Liver (tissue), 9 donors: ENCODE results near the gene KMT2B. TPM values are rescaled to one million over a fixed set of nuclear protein-coding genes. Genes with fewer than 3 reads are reported as not detected.

Experiments used
- DNase-seq: peaks from one replicate; pipeline ENCODE4 v3.0.0-alpha.2; 2017; ENCODE audit warnings: low spot score
- H3K27ac ChIP-seq, 2 donors: one replicate each; pipeline ENCODE4 v1.7.0; 2013; ENCODE audit warnings: inconsistent platforms in 2 of 2, low read length in 2 of 2, control low read depth in 1 of 2, low read depth in 1 of 2, mild to moderate bottlenecking in 1 of 2
- H3K27me3 ChIP-seq, 4 donors: one replicate each; pipeline versions ENCODE4 v1.6.1 to v1.7.0; 2013; ENCODE audit warnings: low read length in 3 of 4, inconsistent platforms in 1 of 4, mild to moderate bottlenecking in 1 of 4, moderate library complexity in 1 of 4; ENCODE audit not compliant: control insufficient read depth in 4 of 4, insufficient read depth in 4 of 4
- H3K36me3 ChIP-seq, 4 donors: one replicate each; pipeline versions ENCODE4 v1.6.1 to v1.7.0; 2013; ENCODE audit warnings: low read length in 3 of 4, mild to moderate bottlenecking in 3 of 4, low read depth in 1 of 4, moderate library complexity in 1 of 4; ENCODE audit not compliant: control insufficient read depth in 4 of 4, insufficient read depth in 3 of 4
- H3K4me1 ChIP-seq, 4 donors: one replicate each; pipeline versions ENCODE4 v1.6.1 to v1.7.0; 2013; ENCODE audit warnings: low read length in 3 of 4, mild to moderate bottlenecking in 3 of 4, moderate library complexity in 1 of 4; ENCODE audit not compliant: control insufficient read depth in 4 of 4, insufficient read depth in 4 of 4
- H3K4me3 ChIP-seq, 3 donors: one replicate each; pipeline versions ENCODE4 v1.6.1 to v1.7.0; 2013; ENCODE audit warnings: low read length in 3 of 3, control low read depth in 1 of 3, low read depth in 1 of 3, mild to moderate bottlenecking in 1 of 3
- H3K9ac ChIP-seq, 2 donors: one replicate each; pipeline ENCODE4 v1.7.0; 2013; ENCODE audit warnings: low read length in 2 of 2, mild to moderate bottlenecking in 2 of 2, moderate library complexity in 2 of 2, control low read depth in 1 of 2, low read depth in 1 of 2
- H3K9me3 ChIP-seq, 4 donors: one replicate each; pipeline versions ENCODE4 v1.6.1 to v1.7.0; 2013; ENCODE audit warnings: low read length in 3 of 4; ENCODE audit not compliant: control insufficient read depth in 4 of 4
- EGR1 ChIP-seq, 2 donors: IDR thresholded peaks; 2 replicates each; pipeline ENCODE4 v1.6.1; 2016 to 2018; ENCODE audit warnings: antibody characterized with exemption in 2 of 2, low read depth in 2 of 2
- FOXA1 ChIP-seq: IDR thresholded peaks from 2 replicates; pipeline ENCODE4 v1.6.1; 2016; ENCODE audit warnings: antibody characterized with exemption
- FOXA2 ChIP-seq: IDR thresholded peaks from 2 replicates; pipeline ENCODE4 v1.6.1; 2016; ENCODE audit warnings: antibody characterized with exemption
- GABPA ChIP-seq, 2 donors: IDR thresholded peaks in 1 of 2; conservative IDR thresholded peaks in 1 of 2; 2 replicates each; pipeline ENCODE4 v1.6.1; 2016; ENCODE audit warnings: antibody characterized with exemption in 2 of 2, mild to moderate bottlenecking in 1 of 2, moderate library complexity in 1 of 2
- HNF4A ChIP-seq, 2 donors: conservative IDR thresholded peaks; 2 replicates each; pipeline ENCODE4 v1.6.1; 2016; ENCODE audit warnings: antibody characterized with exemption in 2 of 2, mild to moderate bottlenecking in 2 of 2
- HNF4G ChIP-seq: IDR thresholded peaks from 2 replicates; pipeline ENCODE4 v1.6.1; 2016; ENCODE audit warnings: antibody characterized with exemption
- JUND ChIP-seq, 2 donors: IDR thresholded peaks; 2 replicates each; pipeline ENCODE4 v1.6.1; 2016; ENCODE audit warnings: antibody characterized with exemption in 2 of 2
- NR2F2 ChIP-seq: IDR thresholded peaks from 2 replicates; pipeline ENCODE4 v1.6.1; 2016; ENCODE audit warnings: antibody characterized with exemption
- RAD21 ChIP-seq, 2 donors: IDR thresholded peaks; 2 replicates each; pipeline ENCODE4 v1.6.1; 2016; ENCODE audit warnings: antibody characterized with exemption in 2 of 2, mild to moderate bottlenecking in 2 of 2
- RXRA ChIP-seq, 2 donors: IDR thresholded peaks; 2 replicates each; pipeline ENCODE4 v1.6.1; 2017 to 2018; ENCODE audit warnings: antibody characterized with exemption in 2 of 2, mild to moderate bottlenecking in 1 of 2
- SP1 ChIP-seq: IDR thresholded peaks from 2 replicates; pipeline ENCODE4 v1.6.1; 2018; ENCODE audit warnings: antibody characterized with exemption, mild to moderate bottlenecking
- TAF1 ChIP-seq: conservative IDR thresholded peaks from 2 replicates; pipeline ENCODE4 v1.6.1; 2016; ENCODE audit warnings: antibody characterized with exemption, mild to moderate bottlenecking
- YY1 ChIP-seq: IDR thresholded peaks from 2 replicates; pipeline ENCODE4 v1.6.1; 2016; ENCODE audit warnings: antibody characterized with exemption, mild to moderate bottlenecking
- WGBS: extraction: QIAGEN DNeasy Blood & Tissue Kit; methylation state at CpG from one replicate; pipeline ENCODE4 v1.1.7; 2013; 5-methylcytosine and 5-hydroxymethylcytosine counted together
- polyA plus RNA-seq, 2 donors: library from polyadenylated mRNA; stranded (reverse) in 1 of 2; unstranded in 1 of 2; fragments of 200-250 nt in 1 of 2; fragments of >200 nt in 1 of 2; fragmentation: Nextera tagmentation in 1 of 2; extraction: Ambion mirVana in 1 of 2; gene quantifications; one replicate each; pipeline versions ENCODE4 v1.2.1 to v1.2.3, GENCODE V29; 2013 to 2015
- total RNA-seq, 2 donors: library from RNA; depleted of rRNA; stranded (reverse); fragments of >200 nt; gene quantifications; one replicate each; pipeline ENCODE4 v1.2.3, GENCODE V29; 2014
- TF ChIP-seq, protein P1 (sequence below): IDR thresholded peaks from 2 replicates; pipeline ENCODE4 v1.6.1; 2016; ENCODE audit warnings: antibody characterized with exemption, mild to moderate bottlenecking
- TF ChIP-seq, protein P2 (sequence below): IDR thresholded peaks from 2 replicates; pipeline ENCODE4 v1.6.1; 2016; ENCODE audit warnings: antibody characterized with exemption
- TF ChIP-seq, protein P3 (sequence below): IDR thresholded peaks from 2 replicates; pipeline ENCODE4 v1.6.1; 2016; ENCODE audit warnings: antibody characterized with exemption
- TF ChIP-seq, protein P4 (sequence below): fragments of 150-350 bp; IDR thresholded peaks from 2 replicates; pipeline ENCODE4 v1.5.1; 2017; ENCODE audit warnings: improper control_type of control experiment, low read depth, low read length; ENCODE audit not compliant: missing input control
- TF ChIP-seq, protein P5 (sequence below): IDR thresholded peaks from 2 replicates; pipeline ENCODE4 v1.6.1; 2016; ENCODE audit warnings: antibody characterized with exemption
- donor health status: healthy.
- donor health status: healthy.
- donor health status: healthy.
- donor health status: healthy.
- donor health status: healthy.

The KMT2B gene
- total and polyA plus RNA-seq, 4 donors: 3.7 to 12.1 (median 8.3) TPM

DNA sequence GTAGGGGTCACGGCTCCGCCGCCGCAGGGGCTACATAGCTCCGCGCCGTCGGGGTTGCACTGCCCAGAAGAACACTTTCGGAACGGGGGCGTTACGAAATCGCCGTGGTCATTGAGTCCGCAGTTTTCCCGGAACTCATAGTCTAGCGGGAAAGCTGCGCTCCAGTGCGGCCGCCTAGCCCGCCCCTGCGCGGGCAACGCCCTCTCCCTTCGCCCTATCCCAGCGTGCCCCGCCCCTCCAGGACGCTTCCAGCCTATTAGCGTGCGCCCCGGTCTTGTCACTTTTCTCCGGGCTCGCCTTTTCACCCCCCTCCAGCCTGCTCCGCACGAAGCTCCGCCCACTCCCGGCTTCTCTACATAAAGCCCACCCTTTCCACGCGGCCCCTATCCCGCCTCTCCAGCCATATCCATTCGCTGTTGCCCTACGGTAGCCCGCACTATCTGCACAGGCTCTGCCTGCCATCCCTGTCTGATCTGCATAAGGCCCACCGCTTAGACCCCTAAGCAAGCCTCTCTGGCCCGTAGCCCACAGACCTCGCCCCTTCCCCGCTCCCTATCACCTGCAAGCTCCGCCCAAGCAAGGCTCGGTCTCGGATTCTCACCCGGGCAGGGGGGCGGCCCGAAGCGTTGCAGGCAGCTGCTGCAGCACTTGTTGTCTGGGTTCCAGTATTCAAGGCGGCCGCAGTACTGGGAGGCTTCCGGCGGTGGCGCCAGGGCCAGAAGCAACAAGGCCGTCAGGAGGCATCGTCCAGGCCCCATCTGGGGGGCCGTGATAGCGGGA is 22.8 kb downstream of the KMT2B start:
- under 1% methylated on average over 63 of the region's 63 CpGs for WGBS
- Histone ChIP-seq H3K4me1 (peaks cover 12 to 48% (median 20%) of the 10 kb centered on the region in 4 donors), H3K27ac (peak overlapping the region; percentile 89 to 93), H3K4me3 (peak overlapping the region; percentile 60 to 73 (median 73)), H3K9me3 (no peaks in the 10 kb centered on the region), H3K9ac (peak overlapping the region; percentile 66 to 84), H3K36me3 (peaks cover 7 to 31% (median 11%) of the 10 kb centered on the region in 4 donors), H3K27me3 (no peaks in the 10 kb centered on the region)
- TF ChIP-seq TAF1 (peak; percentile 62), YY1 (peak; percentile 73), SP1 (peak; percentile 89), GABPA (IDR thresholded peaks at IDR 0.05 in 1 of 2, conservative IDR thresholded peaks at IDR 0.05 in 1 of 2) (peak in 1 of 2 donors; percentile 70), NR2F2 (no peak), FOXA1 (peak; percentile 9), EGR1 (IDR thresholded peaks at IDR 0.05; ENCODE audit: low read depth in 2 of 2) (no peak), RAD21 (IDR thresholded peaks at IDR 0.05) (no peak), HNF4G (peak; percentile 9), RXRA (IDR thresholded peaks at IDR 0.05) (peak; percentile 26 to 49), HNF4A (conservative IDR thresholded peaks at IDR 0.05) (peak; percentile 49 to 63), JUND (IDR thresholded peaks at IDR 0.05) (peak in 1 of 2 donors; percentile 51), FOXA2 (peak; percentile 8)
- TF ChIP-seq, protein P1, sequence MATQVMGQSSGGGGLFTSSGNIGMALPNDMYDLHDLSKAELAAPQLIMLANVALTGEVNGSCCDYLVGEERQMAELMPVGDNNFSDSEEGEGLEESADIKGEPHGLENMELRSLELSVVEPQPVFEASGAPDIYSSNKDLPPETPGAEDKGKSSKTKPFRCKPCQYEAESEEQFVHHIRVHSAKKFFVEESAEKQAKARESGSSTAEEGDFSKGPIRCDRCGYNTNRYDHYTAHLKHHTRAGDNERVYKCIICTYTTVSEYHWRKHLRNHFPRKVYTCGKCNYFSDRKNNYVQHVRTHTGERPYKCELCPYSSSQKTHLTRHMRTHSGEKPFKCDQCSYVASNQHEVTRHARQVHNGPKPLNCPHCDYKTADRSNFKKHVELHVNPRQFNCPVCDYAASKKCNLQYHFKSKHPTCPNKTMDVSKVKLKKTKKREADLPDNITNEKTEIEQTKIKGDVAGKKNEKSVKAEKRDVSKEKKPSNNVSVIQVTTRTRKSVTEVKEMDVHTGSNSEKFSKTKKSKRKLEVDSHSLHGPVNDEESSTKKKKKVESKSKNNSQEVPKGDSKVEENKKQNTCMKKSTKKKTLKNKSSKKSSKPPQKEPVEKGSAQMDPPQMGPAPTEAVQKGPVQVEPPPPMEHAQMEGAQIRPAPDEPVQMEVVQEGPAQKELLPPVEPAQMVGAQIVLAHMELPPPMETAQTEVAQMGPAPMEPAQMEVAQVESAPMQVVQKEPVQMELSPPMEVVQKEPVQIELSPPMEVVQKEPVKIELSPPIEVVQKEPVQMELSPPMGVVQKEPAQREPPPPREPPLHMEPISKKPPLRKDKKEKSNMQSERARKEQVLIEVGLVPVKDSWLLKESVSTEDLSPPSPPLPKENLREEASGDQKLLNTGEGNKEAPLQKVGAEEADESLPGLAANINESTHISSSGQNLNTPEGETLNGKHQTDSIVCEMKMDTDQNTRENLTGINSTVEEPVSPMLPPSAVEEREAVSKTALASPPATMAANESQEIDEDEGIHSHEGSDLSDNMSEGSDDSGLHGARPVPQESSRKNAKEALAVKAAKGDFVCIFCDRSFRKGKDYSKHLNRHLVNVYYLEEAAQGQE: peak; percentile 72
- TF ChIP-seq, protein P2, sequence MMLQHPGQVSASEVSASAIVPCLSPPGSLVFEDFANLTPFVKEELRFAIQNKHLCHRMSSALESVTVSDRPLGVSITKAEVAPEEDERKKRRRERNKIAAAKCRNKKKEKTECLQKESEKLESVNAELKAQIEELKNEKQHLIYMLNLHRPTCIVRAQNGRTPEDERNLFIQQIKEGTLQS: no peak
- TF ChIP-seq, protein P3, sequence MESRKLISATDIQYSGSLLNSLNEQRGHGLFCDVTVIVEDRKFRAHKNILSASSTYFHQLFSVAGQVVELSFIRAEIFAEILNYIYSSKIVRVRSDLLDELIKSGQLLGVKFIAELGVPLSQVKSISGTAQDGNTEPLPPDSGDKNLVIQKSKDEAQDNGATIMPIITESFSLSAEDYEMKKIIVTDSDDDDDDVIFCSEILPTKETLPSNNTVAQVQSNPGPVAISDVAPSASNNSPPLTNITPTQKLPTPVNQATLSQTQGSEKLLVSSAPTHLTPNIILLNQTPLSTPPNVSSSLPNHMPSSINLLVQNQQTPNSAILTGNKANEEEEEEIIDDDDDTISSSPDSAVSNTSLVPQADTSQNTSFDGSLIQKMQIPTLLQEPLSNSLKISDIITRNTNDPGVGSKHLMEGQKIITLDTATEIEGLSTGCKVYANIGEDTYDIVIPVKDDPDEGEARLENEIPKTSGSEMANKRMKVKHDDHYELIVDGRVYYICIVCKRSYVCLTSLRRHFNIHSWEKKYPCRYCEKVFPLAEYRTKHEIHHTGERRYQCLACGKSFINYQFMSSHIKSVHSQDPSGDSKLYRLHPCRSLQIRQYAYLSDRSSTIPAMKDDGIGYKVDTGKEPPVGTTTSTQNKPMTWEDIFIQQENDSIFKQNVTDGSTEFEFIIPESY: no peak
- TF ChIP-seq, protein P4, sequence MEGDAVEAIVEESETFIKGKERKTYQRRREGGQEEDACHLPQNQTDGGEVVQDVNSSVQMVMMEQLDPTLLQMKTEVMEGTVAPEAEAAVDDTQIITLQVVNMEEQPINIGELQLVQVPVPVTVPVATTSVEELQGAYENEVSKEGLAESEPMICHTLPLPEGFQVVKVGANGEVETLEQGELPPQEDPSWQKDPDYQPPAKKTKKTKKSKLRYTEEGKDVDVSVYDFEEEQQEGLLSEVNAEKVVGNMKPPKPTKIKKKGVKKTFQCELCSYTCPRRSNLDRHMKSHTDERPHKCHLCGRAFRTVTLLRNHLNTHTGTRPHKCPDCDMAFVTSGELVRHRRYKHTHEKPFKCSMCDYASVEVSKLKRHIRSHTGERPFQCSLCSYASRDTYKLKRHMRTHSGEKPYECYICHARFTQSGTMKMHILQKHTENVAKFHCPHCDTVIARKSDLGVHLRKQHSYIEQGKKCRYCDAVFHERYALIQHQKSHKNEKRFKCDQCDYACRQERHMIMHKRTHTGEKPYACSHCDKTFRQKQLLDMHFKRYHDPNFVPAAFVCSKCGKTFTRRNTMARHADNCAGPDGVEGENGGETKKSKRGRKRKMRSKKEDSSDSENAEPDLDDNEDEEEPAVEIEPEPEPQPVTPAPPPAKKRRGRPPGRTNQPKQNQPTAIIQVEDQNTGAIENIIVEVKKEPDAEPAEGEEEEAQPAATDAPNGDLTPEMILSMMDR: no peak
- TF ChIP-seq, protein P5, sequence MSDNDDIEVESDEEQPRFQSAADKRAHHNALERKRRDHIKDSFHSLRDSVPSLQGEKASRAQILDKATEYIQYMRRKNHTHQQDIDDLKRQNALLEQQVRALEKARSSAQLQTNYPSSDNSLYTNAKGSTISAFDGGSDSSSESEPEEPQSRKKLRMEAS: peak; percentile 75
- peak; percentile 96 for DNase-seq
